Measurements from ENCODE around the gene RAG2. TPM values are rescaled to one million over a fixed set of nuclear protein-coding genes. Genes with fewer than 3 reads are reported as not detected.

The RAG2 gene
- total RNA-seq, 1 donor = not detected

GRCh38 chr11:36608491-36609199 lies 10.6 kb upstream of the RAG2 start:
- Histone ChIP-seq H3K79me2 (ENCODE audit: insufficient read depth, low read length) (no peaks in the 10 kb centered on the region), H3K4me3 (ENCODE audit: insufficient read depth, low read length) (no peak overlapping the region), H4K20me1 (ENCODE audit: insufficient read depth, low read length) (no peaks in the 10 kb centered on the region), H3K36me3 (ENCODE audit: insufficient read depth, low read length) (no peaks in the 10 kb centered on the region), H3K27ac (ENCODE audit: low read depth, low read length) (no peak overlapping the region), H3K4me1 (ENCODE audit: insufficient read depth, low read length) (no peaks in the 10 kb centered on the region), H3K27me3 (ENCODE audit: insufficient read depth, low read length) (no peaks in the 10 kb centered on the region), H3K4me2 (ENCODE audit: insufficient read depth, low read length) (no peak overlapping the region), H2AFZ (ENCODE audit: low read length) (no peak overlapping the region), H3K9me3 (ENCODE audit: low read depth, low read length) (no peaks in the 10 kb centered on the region)
- TF ChIP-seq CTCF (IDR thresholded peaks at IDR 0.05; ENCODE audit: extremely low read depth, low read depth, low read length) = no peak
- no peak for DNase-seq (ENCODE audit: insufficient read length, low spot score, missing footprints)

- no peak overlapping the region for H3K27ac ChIP-seq (ENCODE audit: low read depth, low read length)
- no peaks in the 10 kb centered on the region for H3K27me3 ChIP-seq (ENCODE audit: insufficient read depth, low read length)
- no peak overlapping the region for H3K4me3 ChIP-seq (ENCODE audit: insufficient read depth, low read length)
- H3K4me2 ChIP-seq (ENCODE audit: insufficient read depth, low read length) = no peak overlapping the region
- H3K79me2 ChIP-seq (ENCODE audit: insufficient read depth, low read length) = no peaks in the 10 kb centered on the region
- no peaks in the 10 kb centered on the region for H3K36me3 ChIP-seq (ENCODE audit: insufficient read depth, low read length)
- no peaks in the 10 kb centered on the region for H4K20me1 ChIP-seq (ENCODE audit: insufficient read depth, low read length)
- no peaks in the 10 kb centered on the region for H3K9me3 ChIP-seq (ENCODE audit: low read depth, low read length)
- no peak for TF ChIP-seq CTCF (IDR thresholded peaks at IDR 0.05; ENCODE audit: extremely low read depth, low read depth, low read length)
- no peaks in the 10 kb centered on the region for H3K4me1 ChIP-seq (ENCODE audit: insufficient read depth, low read length)
- H2AFZ ChIP-seq (ENCODE audit: low read length) = no peak overlapping the region
- no peak for DNase-seq (ENCODE audit: insufficient read length, low spot score, missing footprints)
Measured at GRCh38 chr11:36605221-36606216, 7.5 kb upstream of the RAG2 start.

GRCh38 chr11:36602135-36602534 lies 4.1 kb upstream of the RAG2 start:
- no peak overlapping the region for H2AFZ ChIP-seq (ENCODE audit: low read length)
- no peak overlapping the region for H3K4me3 ChIP-seq (ENCODE audit: insufficient read depth, low read length)
- no peaks in the 10 kb centered on the region for H3K27me3 ChIP-seq (ENCODE audit: insufficient read depth, low read length)
- no peaks in the 10 kb centered on the region for H3K79me2 ChIP-seq (ENCODE audit: insufficient read depth, low read length)
- H3K4me2 ChIP-seq (ENCODE audit: insufficient read depth, low read length) = no peak overlapping the region
- TF ChIP-seq CTCF (IDR thresholded peaks at IDR 0.05; ENCODE audit: extremely low read depth, low read depth, low read length) = no peak
- H3K9me3 ChIP-seq (ENCODE audit: low read depth, low read length) = no peaks in the 10 kb centered on the region
- H3K4me1 ChIP-seq (ENCODE audit: insufficient read depth, low read length) = no peaks in the 10 kb centered on the region
- no peaks in the 10 kb centered on the region for H3K36me3 ChIP-seq (ENCODE audit: insufficient read depth, low read length)
- DNase-seq (ENCODE audit: insufficient read length, low spot score, missing footprints) = no peak
- no peaks in the 10 kb centered on the region for H4K20me1 ChIP-seq (ENCODE audit: insufficient read depth, low read length)
- no peak overlapping the region for H3K27ac ChIP-seq (ENCODE audit: low read depth, low read length)

GRCh38 chr11:36601155-36601554 lies 3.1 kb upstream of the RAG2 start:
- no peak for TF ChIP-seq CTCF (IDR thresholded peaks at IDR 0.05; ENCODE audit: extremely low read depth, low read depth, low read length)
- no peak overlapping the region for H3K4me2 ChIP-seq (ENCODE audit: insufficient read depth, low read length)
- no peak overlapping the region for H2AFZ ChIP-seq (ENCODE audit: low read length)
- no peaks in the 10 kb centered on the region for H3K9me3 ChIP-seq (ENCODE audit: low read depth, low read length)
- no peaks in the 10 kb centered on the region for H3K4me1 ChIP-seq (ENCODE audit: insufficient read depth, low read length)
- no peaks in the 10 kb centered on the region for H3K27me3 ChIP-seq (ENCODE audit: insufficient read depth, low read length)
- no peaks in the 10 kb centered on the region for H3K36me3 ChIP-seq (ENCODE audit: insufficient read depth, low read length)
- no peaks in the 10 kb centered on the region for H4K20me1 ChIP-seq (ENCODE audit: insufficient read depth, low read length)
- no peak for DNase-seq (ENCODE audit: insufficient read length, low spot score, missing footprints)
- H3K4me3 ChIP-seq (ENCODE audit: insufficient read depth, low read length) = no peak overlapping the region
- H3K27ac ChIP-seq (ENCODE audit: low read depth, low read length) = no peak overlapping the region
- H3K79me2 ChIP-seq (ENCODE audit: insufficient read depth, low read length) = no peaks in the 10 kb centered on the region

All from osteoblast (primary cell).